MCF 10A (cell line): ENCODE results near the gene MUC5AC. TPM values are rescaled to one million over a fixed set of nuclear protein-coding genes. Genes with fewer than 3 reads are reported as not detected.
"Not testable (repeated sequence)": the region's sequence is repeated elsewhere in the genome, so short reads cannot be mapped to it uniquely, and the experiment has no call there.

Experiments
- BruUV-seq: library from RNA; stranded (reverse); fragments of 400-500 nt; replicated peaks from 2 replicates; lab custom pipeline; 2021; lab: Mats Ljungman, UMichigan
- CTCF ChIA-PET: fragments of 300-600 bp; sonication (Branson Sonifier 250); formaldehyde crosslinking; extraction: SDS; loops from one replicate; lab custom pipeline; 2021; ENCODE audit warnings: antibody characterized with exemption, inconsistent platforms; lab: Yijun Ruan, JAX
- POLR2A ChIA-PET: fragments of 300-600, 350-650 bp; sonication (Branson Sonifier 250); formaldehyde crosslinking; extraction: SDS; loops from one replicate; lab custom pipeline; 2020; ENCODE audit warnings: antibody characterized with exemption, inconsistent platforms; lab: Yijun Ruan, JAX
- DNase-seq: peaks from one replicate; pipeline ENCODE4 v3.0.0-alpha.2; 2018; ENCODE audit not compliant: unreplicated experiment
- H3K27ac Mint-ChIP-seq: one replicate; pipeline ENCODE4 v1.8.0; 2022; ENCODE audit warnings: mild to moderate bottlenecking, low read depth, mixed read lengths; ENCODE audit not compliant: unreplicated experiment
- H3K27me3 Mint-ChIP-seq: one replicate; pipeline ENCODE4 v1.8.0; 2022; ENCODE audit warnings: mixed read lengths; ENCODE audit not compliant: insufficient read depth, unreplicated experiment
- H3K36me3 Mint-ChIP-seq: one replicate; pipeline ENCODE4 v1.8.0; 2022; ENCODE audit warnings: mild to moderate bottlenecking, moderate library complexity, mixed read lengths; ENCODE audit not compliant: insufficient read depth, unreplicated experiment
- H3K4me1 Mint-ChIP-seq: one replicate; pipeline ENCODE4 v1.8.0; 2022; ENCODE audit warnings: mixed read lengths; ENCODE audit not compliant: insufficient read depth, unreplicated experiment
- H3K4me3 Mint-ChIP-seq: one replicate; pipeline ENCODE4 v1.8.0; 2022; ENCODE audit warnings: mild to moderate bottlenecking, moderate library complexity, mixed read lengths; ENCODE audit not compliant: unreplicated experiment
- H3K9me3 Mint-ChIP-seq: one replicate; pipeline ENCODE4 v1.8.0; 2022; ENCODE audit warnings: mixed read lengths; ENCODE audit not compliant: unreplicated experiment
- intact Hi-C: fragments of 100-400 bp; cut with micrococcal nuclease; formaldehyde crosslinking; loops from 2 replicates; pipeline ENCODE4 v1.14.1; 2022
- total RNA-seq: library from RNA; stranded (reverse); gene quantifications from 2 replicates; pipeline ENCODE4 v1.2.3, GENCODE V29; 2022
- TF ChIP-seq, protein P1 (sequence below): fragments of 200-600 bp; IDR thresholded peaks from one replicate; pipeline ENCODE4 v1.8.0; 2022; ENCODE audit warnings: antibody characterized with exemption, mild to moderate bottlenecking; ENCODE audit not compliant: unreplicated experiment

MUC5AC gene
- total RNA-seq, 1 experiment from 2014 or later, result not detected

DNA sequence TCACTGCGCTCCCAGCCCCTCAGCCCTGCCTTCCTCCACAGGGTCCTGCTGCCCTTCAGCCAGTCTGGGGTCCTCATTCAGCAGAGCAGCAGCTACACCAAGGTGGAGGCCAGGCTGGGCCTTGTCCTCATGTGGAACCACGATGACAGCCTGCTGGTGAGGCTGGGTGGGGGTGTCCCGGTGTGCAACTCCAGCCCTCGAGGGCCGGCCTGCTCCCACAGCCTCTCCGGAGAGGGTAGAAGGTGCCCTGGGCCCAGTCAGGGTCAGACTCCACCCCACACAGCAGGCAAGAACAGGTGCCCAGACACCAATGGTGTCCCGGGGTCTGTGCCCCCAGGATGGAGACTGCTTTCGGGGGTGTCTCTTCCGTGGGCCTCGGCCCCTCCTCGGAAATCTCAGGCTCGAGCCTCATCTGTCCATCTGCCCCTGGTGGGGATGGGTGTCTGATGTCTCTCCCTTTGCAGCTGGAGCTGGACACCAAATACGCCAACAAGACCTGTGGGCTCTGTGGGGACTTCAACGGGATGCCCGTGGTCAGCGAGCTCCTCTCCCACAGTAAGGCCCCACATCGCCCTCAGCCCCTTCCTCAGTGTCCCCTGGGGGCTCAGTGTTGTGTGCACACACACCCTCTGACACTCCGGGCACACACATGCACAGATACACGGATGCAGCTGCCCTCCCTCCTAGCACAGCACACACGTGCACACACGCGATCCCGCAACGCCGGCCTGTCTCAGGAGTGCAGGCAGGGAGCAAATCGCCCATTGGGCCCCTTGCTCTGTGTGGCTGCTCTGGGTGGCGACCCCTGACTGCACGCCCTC lies 4.9 kb downstream of the MUC5AC start:
- no peak overlapping the region for H3K27ac Mint-ChIP-seq
- H3K27me3 Mint-ChIP-seq, result no peaks in the 10 kb centered on the region
- POLR2A ChIA-PET, result interaction anchor here (0.8 kb wide), 1 partner anchor 12 kb away, joined by 4 read pairs; no protein-coding TSS in a partner anchor
- no peak for DNase-seq
- CTCF ChIA-PET, result no interaction called here
- H3K36me3 Mint-ChIP-seq, result no peaks in the 10 kb centered on the region
- TF ChIP-seq, protein P1, sequence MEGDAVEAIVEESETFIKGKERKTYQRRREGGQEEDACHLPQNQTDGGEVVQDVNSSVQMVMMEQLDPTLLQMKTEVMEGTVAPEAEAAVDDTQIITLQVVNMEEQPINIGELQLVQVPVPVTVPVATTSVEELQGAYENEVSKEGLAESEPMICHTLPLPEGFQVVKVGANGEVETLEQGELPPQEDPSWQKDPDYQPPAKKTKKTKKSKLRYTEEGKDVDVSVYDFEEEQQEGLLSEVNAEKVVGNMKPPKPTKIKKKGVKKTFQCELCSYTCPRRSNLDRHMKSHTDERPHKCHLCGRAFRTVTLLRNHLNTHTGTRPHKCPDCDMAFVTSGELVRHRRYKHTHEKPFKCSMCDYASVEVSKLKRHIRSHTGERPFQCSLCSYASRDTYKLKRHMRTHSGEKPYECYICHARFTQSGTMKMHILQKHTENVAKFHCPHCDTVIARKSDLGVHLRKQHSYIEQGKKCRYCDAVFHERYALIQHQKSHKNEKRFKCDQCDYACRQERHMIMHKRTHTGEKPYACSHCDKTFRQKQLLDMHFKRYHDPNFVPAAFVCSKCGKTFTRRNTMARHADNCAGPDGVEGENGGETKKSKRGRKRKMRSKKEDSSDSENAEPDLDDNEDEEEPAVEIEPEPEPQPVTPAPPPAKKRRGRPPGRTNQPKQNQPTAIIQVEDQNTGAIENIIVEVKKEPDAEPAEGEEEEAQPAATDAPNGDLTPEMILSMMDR, result no peak
- BruUV-seq, result no TSS peak
- H3K4me3 Mint-ChIP-seq, result no peak overlapping the region
- intact Hi-C loops, result no loop called here
- no peaks in the 10 kb centered on the region for H3K9me3 Mint-ChIP-seq
- H3K4me1 Mint-ChIP-seq, result no peaks in the 10 kb centered on the region

DNA sequence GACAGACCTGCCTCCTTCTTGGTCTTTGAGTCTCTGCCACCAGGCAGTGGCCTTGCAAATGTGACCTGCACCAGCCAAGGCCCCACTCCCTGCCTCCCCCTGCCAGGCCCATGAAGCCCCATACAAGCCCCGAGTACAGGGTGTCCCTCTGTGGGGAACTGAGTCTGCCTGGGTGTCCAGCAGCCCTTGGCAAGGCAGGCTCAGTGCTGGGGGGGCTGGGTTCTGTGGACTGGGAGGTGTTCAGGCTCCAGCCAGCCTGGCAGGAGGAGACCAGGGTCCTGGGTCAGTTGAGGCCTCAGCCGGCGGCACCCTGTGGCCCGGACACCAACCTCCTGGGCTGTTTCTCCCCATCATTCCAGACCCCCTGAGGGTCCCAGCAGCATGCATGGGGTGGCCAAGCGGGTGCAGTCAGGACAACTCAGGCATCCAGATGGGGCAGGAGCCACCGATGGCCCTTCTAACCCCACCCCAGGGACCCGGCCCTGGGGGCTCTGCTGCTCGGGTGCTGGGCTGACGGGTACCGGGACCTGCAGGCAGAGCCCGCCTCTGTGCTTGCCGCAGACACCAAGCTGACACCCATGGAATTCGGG lies 5.7 kb downstream of the MUC5AC start:
- TF ChIP-seq, protein P1, result no peak
- H3K9me3 Mint-ChIP-seq, result no peaks in the 10 kb centered on the region
- no peak for DNase-seq
- H3K27me3 Mint-ChIP-seq, result no peaks in the 10 kb centered on the region
- POLR2A ChIA-PET, result interaction anchor here (0.8 kb wide), 1 partner anchor 12 kb away, joined by 4 read pairs; no protein-coding TSS in a partner anchor
- no peaks in the 10 kb centered on the region for H3K36me3 Mint-ChIP-seq
- no peak overlapping the region for H3K4me3 Mint-ChIP-seq
- H3K27ac Mint-ChIP-seq, result no peak overlapping the region
- H3K4me1 Mint-ChIP-seq, result no peaks in the 10 kb centered on the region
- CTCF ChIA-PET, result no interaction called here
- intact Hi-C loops, result no loop called here
- BruUV-seq, result no TSS peak

DNA sequence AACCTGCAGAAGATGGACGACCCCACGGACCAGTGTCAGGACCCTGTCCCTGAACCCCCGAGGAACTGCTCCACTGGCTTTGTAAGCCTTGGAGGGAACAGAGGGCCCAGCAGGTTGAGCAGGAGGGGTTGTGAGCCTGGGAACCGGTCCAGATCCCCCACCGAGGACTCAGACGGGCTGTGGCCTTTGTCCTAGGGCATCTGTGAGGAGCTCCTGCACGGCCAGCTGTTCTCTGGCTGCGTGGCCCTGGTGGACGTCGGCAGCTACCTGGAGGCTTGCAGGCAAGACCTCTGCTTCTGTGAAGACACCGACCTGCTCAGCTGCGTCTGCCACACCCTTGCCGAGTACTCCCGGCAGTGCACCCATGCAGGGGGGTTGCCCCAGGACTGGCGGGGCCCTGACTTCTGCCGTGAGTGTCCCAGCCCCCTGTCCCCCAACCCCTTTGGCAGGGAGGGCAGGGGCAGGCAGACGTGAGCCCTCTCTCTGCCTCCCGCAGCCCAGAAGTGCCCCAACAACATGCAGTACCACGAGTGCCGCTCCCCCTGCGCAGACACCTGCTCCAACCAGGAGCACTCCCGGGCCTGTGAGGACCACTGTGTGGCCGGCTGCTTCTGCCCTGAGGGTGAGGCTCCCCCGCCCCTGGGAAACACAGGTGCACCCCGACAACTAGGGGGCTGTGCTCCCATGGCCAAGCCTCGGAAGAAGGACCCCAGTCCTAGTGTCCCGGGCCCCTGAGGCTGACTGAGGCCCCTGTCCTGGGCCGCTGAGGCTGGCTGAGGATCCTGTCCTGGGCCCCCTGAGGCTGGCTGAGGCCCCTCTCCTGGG lies 6.4 kb downstream of the MUC5AC start:
- Mint-ChIP-seq H3K36me3 (no peaks in the 10 kb centered on the region), H3K27ac (no peak overlapping the region), H3K4me1 (no peaks in the 10 kb centered on the region), H3K9me3 (no peaks in the 10 kb centered on the region), H3K27me3 (no peaks in the 10 kb centered on the region), H3K4me3 (no peak overlapping the region)
- TF ChIP-seq, protein P1, result no peak
- POLR2A ChIA-PET, result interaction anchor here (0.7 kb wide), 1 partner anchor 16 kb away, joined by 3 read pairs; no protein-coding TSS in a partner anchor
- intact Hi-C loops, result no loop called here
- CTCF ChIA-PET, result no interaction called here
- no TSS peak for BruUV-seq
- DNase-seq, result no peak

DNA sequence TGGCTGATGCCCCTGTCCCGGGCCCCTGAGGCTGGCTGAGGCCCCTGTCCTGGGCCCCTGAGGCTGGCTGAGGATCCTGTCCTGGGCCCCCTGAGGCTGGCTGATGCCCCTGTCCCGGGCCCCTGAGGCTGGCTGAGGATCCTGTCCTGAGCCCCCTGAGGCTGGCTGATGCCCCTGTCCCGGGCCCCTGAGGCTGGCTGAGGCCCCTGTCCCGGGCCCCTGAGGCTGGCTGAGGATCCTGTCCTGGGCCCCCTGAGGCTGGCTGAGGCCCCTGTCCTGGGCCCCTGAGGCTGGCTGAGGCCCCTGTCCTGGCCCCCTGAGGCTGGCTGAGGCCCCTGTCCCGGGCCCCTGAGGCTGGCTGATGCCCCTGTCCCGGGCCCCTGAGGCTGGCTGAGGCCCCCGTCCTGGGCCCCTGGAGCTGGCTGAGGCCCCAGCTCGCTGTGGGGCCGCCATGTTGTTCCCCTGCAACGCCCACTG lies 7.1 kb downstream of the MUC5AC start:
- H3K4me3 Mint-ChIP-seq, H3K27me3 Mint-ChIP-seq, BruUV-seq, POLR2A ChIA-PET, H3K36me3 Mint-ChIP-seq, H3K9me3 Mint-ChIP-seq, intact Hi-C loops, H3K27ac Mint-ChIP-seq, H3K4me1 Mint-ChIP-seq, DNase-seq: not testable (repeated sequence)
- CTCF ChIA-PET, result interaction anchor here (0.6 kb wide), 1 partner anchor 14 kb away, joined by 4 read pairs; no protein-coding TSS in a partner anchor
